ENCODE results near the gene CREG2.

CREG2 gene

GRCh38 chr2:101400048-101400447, 12.7 kb upstream of the CREG2 start:
- no peaks in the 10 kb centered on the region for H3K9me3 Mint-ChIP-seq (ENCODE audit: low read depth)
- H3K36me3 Mint-ChIP-seq, result peaks cover 4% of the 10 kb centered on the region
- no peak overlapping the region for H3K4me3 Mint-ChIP-seq
- no peaks in the 10 kb centered on the region for H3K4me1 Mint-ChIP-seq (ENCODE audit: low read depth)
- no peak overlapping the region for H3K27ac Mint-ChIP-seq
- H3K27me3 Mint-ChIP-seq, result peaks cover 16% of the 10 kb centered on the region

GRCh38 chr2:101399021-101399799, 11.9 kb upstream of the CREG2 start:
- no peak overlapping the region for H3K27ac Mint-ChIP-seq
- no peaks in the 10 kb centered on the region for H3K9me3 Mint-ChIP-seq (ENCODE audit: low read depth)
- no peak overlapping the region for H3K4me3 Mint-ChIP-seq
- no peaks in the 10 kb centered on the region for H3K4me1 Mint-ChIP-seq (ENCODE audit: low read depth)
- peaks cover 4% of the 10 kb centered on the region for H3K36me3 Mint-ChIP-seq
- H3K27me3 Mint-ChIP-seq, result peaks cover 16% of the 10 kb centered on the region

GRCh38 chr2:101398116-101398821, 11.0 kb upstream of the CREG2 start:
- peaks cover 4% of the 10 kb centered on the region for H3K36me3 Mint-ChIP-seq
- no peaks in the 10 kb centered on the region for H3K9me3 Mint-ChIP-seq (ENCODE audit: low read depth)
- H3K4me3 Mint-ChIP-seq, result no peak overlapping the region
- H3K27me3 Mint-ChIP-seq, result peaks cover 16% of the 10 kb centered on the region
- no peak overlapping the region for H3K27ac Mint-ChIP-seq
- H3K4me1 Mint-ChIP-seq (ENCODE audit: low read depth), result no peaks in the 10 kb centered on the region

- Mint-ChIP-seq H3K4me1 (ENCODE audit: low read depth) (no peaks in the 10 kb centered on the region), H3K36me3 (peaks cover 4% of the 10 kb centered on the region), H3K4me3 (no peak overlapping the region), H3K9me3 (ENCODE audit: low read depth) (no peaks in the 10 kb centered on the region), H3K27ac (no peak overlapping the region), H3K27me3 (peaks cover 14% of the 10 kb centered on the region)
These were observed 9.0 kb upstream of the CREG2 start for GRCh38 chr2:101396316-101396717.

- Mint-ChIP-seq H3K27me3 (peaks cover 14% of the 10 kb centered on the region), H3K27ac (no peak overlapping the region), H3K4me1 (ENCODE audit: low read depth) (no peaks in the 10 kb centered on the region), H3K9me3 (ENCODE audit: low read depth) (no peaks in the 10 kb centered on the region), H3K36me3 (peaks cover 4% of the 10 kb centered on the region), H3K4me3 (no peak overlapping the region)
These were observed 8.4 kb upstream of the CREG2 start for GRCh38 chr2:101395545-101396315.

- H3K36me3 Mint-ChIP-seq, result no peaks in the 10 kb centered on the region
- H3K4me1 Mint-ChIP-seq (ENCODE audit: low read depth), result peaks cover 14% of the 10 kb centered on the region
- H3K4me3 Mint-ChIP-seq, result peak overlapping the region; percentile 63
- peaks cover 34% of the 10 kb centered on the region for H3K27me3 Mint-ChIP-seq
- no peak overlapping the region for H3K27ac Mint-ChIP-seq
- no peaks in the 10 kb centered on the region for H3K9me3 Mint-ChIP-seq (ENCODE audit: low read depth)
These were observed 929 bp upstream of the CREG2 start for GRCh38 chr2:101388232-101388631.

- Mint-ChIP-seq H3K4me1 (ENCODE audit: low read depth) (peaks cover 14% of the 10 kb centered on the region), H3K27me3 (peaks cover 34% of the 10 kb centered on the region)
These were observed 628 bp downstream of the CREG2 start for GRCh38 chr2:101386599-101387150.

GRCh38 chr2:101383016-101383541, 4.2 kb downstream of the CREG2 start:
- Mint-ChIP-seq H3K4me1 (ENCODE audit: low read depth) (peaks cover 11% of the 10 kb centered on the region), H3K4me3 (no peak overlapping the region), H3K9me3 (ENCODE audit: low read depth) (no peaks in the 10 kb centered on the region), H3K27ac (no peak overlapping the region), H3K36me3 (no peaks in the 10 kb centered on the region), H3K27me3 (peaks cover 22% of the 10 kb centered on the region)

More at GRCh38 chr2:101386599-101387150, 628 bp downstream of the CREG2 start:
- no peaks in the 10 kb centered on the region for H3K9me3 Mint-ChIP-seq (ENCODE audit: low read depth)
- H3K4me3 Mint-ChIP-seq, result peak overlapping the region; percentile 53
- no peak overlapping the region for H3K27ac Mint-ChIP-seq
- H3K36me3 Mint-ChIP-seq, result no peaks in the 10 kb centered on the region

- Mint-ChIP-seq H3K9me3 (ENCODE audit: low read depth) (no peaks in the 10 kb centered on the region), H3K27me3 (peaks cover 18% of the 10 kb centered on the region), H3K36me3 (no peaks in the 10 kb centered on the region), H3K4me1 (ENCODE audit: low read depth) (peaks cover 6% of the 10 kb centered on the region), H3K27ac (no peak overlapping the region), H3K4me3 (no peak overlapping the region)
These were observed 4.9 kb downstream of the CREG2 start for GRCh38 chr2:101382442-101382841.

GRCh38 chr2:101380376-101380775, 6.9 kb downstream of the CREG2 start:
- Mint-ChIP-seq H3K36me3 (no peaks in the 10 kb centered on the region), H3K27ac (no peak overlapping the region), H3K9me3 (ENCODE audit: low read depth) (no peaks in the 10 kb centered on the region), H3K27me3 (peaks cover 9% of the 10 kb centered on the region), H3K4me1 (ENCODE audit: low read depth) (no peaks in the 10 kb centered on the region), H3K4me3 (no peak overlapping the region)

- H3K9me3 Mint-ChIP-seq (ENCODE audit: low read depth), result no peaks in the 10 kb centered on the region
- peaks cover 3% of the 10 kb centered on the region for H3K4me1 Mint-ChIP-seq (ENCODE audit: low read depth)
- H3K27me3 Mint-ChIP-seq, result peaks cover 4% of the 10 kb centered on the region
- H3K4me3 Mint-ChIP-seq, result no peak overlapping the region
- H3K27ac Mint-ChIP-seq, result no peak overlapping the region
- H3K36me3 Mint-ChIP-seq, result no peaks in the 10 kb centered on the region
These were observed 8.2 kb downstream of the CREG2 start for GRCh38 chr2:101379091-101379490.

GRCh38 chr2:101375653-101376052, 11.7 kb downstream of the CREG2 start:
- Mint-ChIP-seq H3K27me3 (no peaks in the 10 kb centered on the region), H3K4me1 (ENCODE audit: low read depth) (peaks cover 3% of the 10 kb centered on the region), H3K9me3 (ENCODE audit: low read depth) (no peaks in the 10 kb centered on the region), H3K27ac (no peak overlapping the region), H3K36me3 (peaks cover 2% of the 10 kb centered on the region), H3K4me3 (no peak overlapping the region)

GRCh38 chr2:101374821-101375561, 12.3 kb downstream of the CREG2 start:
- Mint-ChIP-seq H3K27me3 (no peaks in the 10 kb centered on the region), H3K4me3 (no peak overlapping the region), H3K4me1 (ENCODE audit: low read depth) (peaks cover 3% of the 10 kb centered on the region), H3K36me3 (peaks cover 2% of the 10 kb centered on the region), H3K9me3 (ENCODE audit: low read depth) (no peaks in the 10 kb centered on the region), H3K27ac (no peak overlapping the region)

GRCh38 chr2:101372792-101373191, 14.5 kb downstream of the CREG2 start:
- Mint-ChIP-seq H3K4me1 (ENCODE audit: low read depth) (peaks cover 3% of the 10 kb centered on the region), H3K36me3 (peaks cover 2% of the 10 kb centered on the region), H3K27ac (no peak overlapping the region), H3K27me3 (no peaks in the 10 kb centered on the region), H3K4me3 (no peak overlapping the region), H3K9me3 (ENCODE audit: low read depth) (no peaks in the 10 kb centered on the region)

All from activated naive CD8-positive, alpha-beta T cell (primary cell).